A673 (cell line): ENCODE results near the gene PIK3CG. TPM values are rescaled to one million over a fixed set of nuclear protein-coding genes. Genes with fewer than 3 reads are reported as not detected.

Source experiments
- BruUV-seq: library from RNA; stranded (reverse); fragments of 400-500 nt; replicated peaks from 2 replicates; lab custom pipeline; 2021; lab: Mats Ljungman, UMichigan
- CTCF ChIA-PET: fragments of 300-600 bp; sonication (Branson Sonifier 250); formaldehyde crosslinking; loops from one replicate; lab custom pipeline; 2022; ENCODE audit warnings: antibody characterized with exemption; lab: Charles Lee
- POLR2A ChIA-PET: fragments of 300-600 bp; sonication (Branson Sonifier 250); formaldehyde crosslinking; loops from one replicate; lab custom pipeline; 2022; ENCODE audit warnings: antibody characterized with exemption; ENCODE audit not compliant: low non-redundant PET; lab: Charles Lee
- DNase-seq: peaks from one replicate; pipeline ENCODE4 v3.0.0-alpha.2; 2015; ENCODE audit warnings: low spot score
- H3K27ac ChIP-seq: fragments of 200-600 bp; sonication (generic); 2 replicates; pipeline ENCODE4 v1.5.1; 2016; ENCODE audit warnings: mixed run types, low read depth, mild to moderate bottlenecking, mixed read lengths, antibody characterized with exemption, low read length; ENCODE audit not compliant: poor library complexity, severe bottlenecking
- H3K27me3 ChIP-seq: fragments of 200-600 bp; sonication (generic); replicated peaks from 2 replicates; pipeline ENCODE4 v1.6.1; 2017; ENCODE audit warnings: mixed run types, low read depth, mild to moderate bottlenecking, mixed read lengths, antibody characterized with exemption, low read length; ENCODE audit not compliant: insufficient read depth, poor library complexity
- H3K36me3 ChIP-seq: fragments of 200-600 bp; sonication (generic); 2 replicates; pipeline ENCODE4 v1.6.1; 2016; ENCODE audit warnings: mixed run types, mild to moderate bottlenecking, mixed read lengths, antibody characterized with exemption, low read length; ENCODE audit not compliant: insufficient read depth, poor library complexity, severe bottlenecking
- H3K4me1 ChIP-seq: fragments of 200-600 bp; sonication (generic); 2 replicates; pipeline ENCODE4 v1.6.1; 2017; ENCODE audit warnings: mixed run types, mild to moderate bottlenecking, mixed read lengths, antibody characterized with exemption, low read length; ENCODE audit not compliant: insufficient read depth, poor library complexity, severe bottlenecking
- H3K4me3 ChIP-seq: fragments of 200-600 bp; sonication (generic); 2 replicates; pipeline ENCODE4 v1.5.1; 2016; ENCODE audit warnings: low read depth, mixed run types, mild to moderate bottlenecking, mixed read lengths, low read length; ENCODE audit not compliant: poor library complexity, severe bottlenecking
- H3K9me3 ChIP-seq: fragments of 200-600 bp; sonication (generic); 2 replicates; pipeline ENCODE4 v1.6.1; 2016; ENCODE audit warnings: mixed run types, low read depth, mild to moderate bottlenecking, mixed read lengths, antibody characterized with exemption, low read length; ENCODE audit not compliant: poor library complexity, severe bottlenecking
- CTCF ChIP-seq: fragments of 300-800, 200-600 bp; sonication (generic); conservative IDR thresholded peaks from 2 replicates; pipeline ENCODE4 v1.5.1; 2017; ENCODE audit warnings: low read depth, mild to moderate bottlenecking, antibody characterized with exemption, low read length, moderate library complexity, mixed read lengths
- EZH2 ChIP-seq: fragments of 200-600 bp; sonication (generic); IDR thresholded peaks from 2 replicates; pipeline ENCODE4 v1.6.1; 2017; ENCODE audit warnings: borderline replicate concordance, low read depth, mild to moderate bottlenecking, mixed read lengths, antibody characterized with exemption, low read length; ENCODE audit not compliant: poor library complexity, severe bottlenecking
- intact Hi-C: fragments of 100-400 bp; cut with micrococcal nuclease; formaldehyde crosslinking; loops from one replicate; pipeline ENCODE4 v1.10.0; 2022; ENCODE audit not compliant: unreplicated experiment
- total RNA-seq: library from RNA; stranded (reverse); gene quantifications from 2 replicates; pipeline ENCODE4 v1.2.3, GENCODE V29; 2021

The PIK3CG gene
- total RNA-seq, 1 experiment from 2014 or later, result 13.4 TPM

GRCh38 chr7:106841896-106842390 is 23.1 kb upstream of the PIK3CG start:
- CTCF ChIA-PET, result no interaction called here
- intact Hi-C loops, result no loop called here
- H3K27me3 ChIP-seq, result no peaks in the 10 kb centered on the region

GRCh38 chr7:106844279-106844997 is 20.6 kb upstream of the PIK3CG start:
- POLR2A ChIA-PET, result no interaction called here
- no peak for TF ChIP-seq EZH2
- TF ChIP-seq CTCF, result no peak
- no peaks in the 10 kb centered on the region for H3K27me3 ChIP-seq
- CTCF ChIA-PET, result no interaction called here
- no peak overlapping the region for H3K4me3 ChIP-seq
- H3K4me1 ChIP-seq, result peaks cover 21% of the 10 kb centered on the region
- no peaks in the 10 kb centered on the region for H3K9me3 ChIP-seq
- no TSS peak for BruUV-seq
- no peaks in the 10 kb centered on the region for H3K36me3 ChIP-seq
- intact Hi-C loops, result no loop called here
- H3K27ac ChIP-seq, result no peak overlapping the region
- no peak for DNase-seq

More at GRCh38 chr7:106841896-106842390, 23.1 kb upstream of the PIK3CG start:
- Histone ChIP-seq H3K4me3 (no peak overlapping the region), H3K9me3 (no peaks in the 10 kb centered on the region), H3K36me3 (no peaks in the 10 kb centered on the region), H3K27ac (no peak overlapping the region), H3K4me1 (peaks cover 24% of the 10 kb centered on the region)
- POLR2A ChIA-PET, result no interaction called here
- no TSS peak for BruUV-seq
- TF ChIP-seq EZH2 (no peak), CTCF (no peak)
- DNase-seq, result peak; percentile 72

GRCh38 chr7:106848049-106848448 is 17.0 kb upstream of the PIK3CG start:
- Histone ChIP-seq H3K9me3 (no peaks in the 10 kb centered on the region), H3K4me1 (no peaks in the 10 kb centered on the region), H3K4me3 (no peak overlapping the region), H3K36me3 (no peaks in the 10 kb centered on the region), H3K27me3 (no peaks in the 10 kb centered on the region), H3K27ac (no peak overlapping the region)
- TF ChIP-seq EZH2 (no peak), CTCF (no peak)
- intact Hi-C loops, result no loop called here
- no TSS peak for BruUV-seq
- ChIA-PET POLR2A (no interaction called here), CTCF (no interaction called here)
- DNase-seq, result no peak
